ENCODE measurements around the gene C11orf16.
A peak's percentile ranks its signal among the peaks of the same experiment; 100 is the strongest.

Gene C11orf16

GRCh38 chr11:8964324-8965320, 31.9 kb upstream of the C11orf16 start, which contains the start of gene TMEM9B:
TMEM9B (minus strand) TSS chr11:8964442; CDS start chr11:8964313, 129 bp downstream.
- DNase-seq (ENCODE audit: low read depth), result peak; percentile 81
- TF ChIP-seq CTCF (conservative IDR thresholded peaks at IDR 0.05; ENCODE audit: low read depth, low read length), result no peak
- H3K4me3 ChIP-seq (ENCODE audit: low read depth, low read length), result peak within 1 kb of the TSS; percentile 94

- TF ChIP-seq CTCF (conservative IDR thresholded peaks at IDR 0.05; ENCODE audit: low read depth, low read length), result no peak
- peak; percentile 65 for DNase-seq (ENCODE audit: low read depth)
- H3K4me3 ChIP-seq (ENCODE audit: low read depth, low read length), result peak overlapping the region; percentile 94
These were observed 31.0 kb upstream of the C11orf16 start for GRCh38 chr11:8963569-8964323.

- peak overlapping the region; percentile 94 for H3K4me3 ChIP-seq (ENCODE audit: low read depth, low read length)
- no peak for TF ChIP-seq CTCF (conservative IDR thresholded peaks at IDR 0.05; ENCODE audit: low read depth, low read length)
- no peak for DNase-seq (ENCODE audit: low read depth)
These were observed 30.1 kb upstream of the C11orf16 start for GRCh38 chr11:8962841-8963240.

DNA sequence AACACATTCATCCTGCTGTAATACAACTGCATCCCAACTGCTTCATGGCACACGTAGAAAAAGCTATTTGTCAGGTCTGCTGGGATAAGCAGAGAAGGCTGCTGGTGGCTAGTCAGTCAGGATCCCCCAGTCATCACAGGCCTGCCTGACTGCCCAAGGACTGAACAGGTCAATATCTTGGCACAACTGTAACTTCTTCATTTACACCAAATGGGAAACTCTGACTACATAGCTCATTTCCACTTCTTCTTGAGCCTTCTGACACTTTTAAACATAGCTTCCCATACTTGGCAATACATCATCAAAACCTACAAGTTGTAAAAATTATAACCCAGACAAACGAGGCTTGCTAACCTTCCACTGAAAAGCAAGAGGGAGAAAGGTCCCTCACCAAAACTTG, 28.7 kb upstream of the C11orf16 start:
- no peak overlapping the region for H3K4me3 ChIP-seq (ENCODE audit: low read depth, low read length)
- DNase-seq (ENCODE audit: low read depth), result no peak
- no peak for TF ChIP-seq CTCF (conservative IDR thresholded peaks at IDR 0.05; ENCODE audit: low read depth, low read length)

- TF ChIP-seq CTCF (conservative IDR thresholded peaks at IDR 0.05; ENCODE audit: low read depth, low read length), result peak; percentile 70
- no peak overlapping the region for H3K4me3 ChIP-seq (ENCODE audit: low read depth, low read length)
- peak; percentile 94 for DNase-seq (ENCODE audit: low read depth)
These were observed 26.9 kb upstream of the C11orf16 start for GRCh38 chr11:8959546-8960166.

GRCh38 chr11:8956860-8957259, 24.1 kb upstream of the C11orf16 start:
- H3K4me3 ChIP-seq (ENCODE audit: low read depth, low read length), result no peak overlapping the region
- TF ChIP-seq CTCF (conservative IDR thresholded peaks at IDR 0.05; ENCODE audit: low read depth, low read length), result no peak
- no peak for DNase-seq (ENCODE audit: low read depth)
